ENCODE measurements around the gene PNPLA3.

GRCh38 chr22:43946384-43946667 lies 22.7 kb downstream of the PNPLA3 start:
- TF ChIP-seq RAD21 (IDR thresholded peaks at IDR 0.05; ENCODE audit: low read depth) (no peak), EZH2phosphoT487 (IDR thresholded peaks at IDR 0.05; ENCODE audit: borderline replicate concordance) (no peak), REST (IDR thresholded peaks at IDR 0.05; ENCODE audit: low read depth) (no peak), CEBPB (IDR thresholded peaks at IDR 0.05; ENCODE audit: low read depth) (no peak), CTCF (IDR thresholded peaks at IDR 0.05 in 2 of 3, conservative IDR thresholded peaks at IDR 0.05 in 1 of 3; ENCODE audit: borderline replicate concordance in 1 of 3, insufficient read depth in 1 of 3, low read depth in 2 of 3, low read length in 2 of 3) (no peak), MAX (IDR thresholded peaks at IDR 0.05) (no peak), EZH2 (IDR thresholded peaks at IDR 0.05) (no peak), POLR2A (IDR thresholded peaks at IDR 0.05; ENCODE audit: borderline replicate concordance, extremely low read depth, insufficient read depth, insufficient read length) (no peak), ZFX (IDR thresholded peaks at IDR 0.05) (no peak), ZNF274 (IDR thresholded peaks at IDR 0.05; ENCODE audit: low read depth, low read length) (no peak), POLR2AphosphoS5 (IDR thresholded peaks at IDR 0.05; ENCODE audit: low read depth, low read length) (no peak), YY1 (IDR thresholded peaks at IDR 0.05; ENCODE audit: extremely low read depth, insufficient replicate concordance, low read depth, low read length) (no peak)

All from HCT116 (cell line).